GM12891 (cell line): Measurements from ENCODE around the gene DLGAP1.

Experiments
- DNase-seq: peaks from one replicate; pipeline ENCODE4 v3.0.0; 2011; ENCODE audit warnings: low spot score; ENCODE audit not compliant: insufficient read length
- FAIRE-seq: peaks from 2 replicates; lab custom pipeline; 2011; peaks lifted over from hg19 to GRCh38; lab: Jason Lieb, UNC
- PAX5 ChIP-seq: IDR thresholded peaks from 2 replicates; pipeline ENCODE4 v1.6.1; 2011; ENCODE audit warnings: low read length, moderate library complexity, mild to moderate bottlenecking; ENCODE audit not compliant: insufficient read depth, severe bottlenecking
- POLR2A ChIP-seq: IDR thresholded peaks from 2 replicates; pipeline ENCODE4 v1.6.1; 2011; ENCODE audit warnings: low read depth, low read length, control low read depth
- POLR2AphosphoS5 ChIP-seq: IDR thresholded peaks from 2 replicates; pipeline ENCODE4 v1.6.1; 2011; ENCODE audit warnings: low read depth, low read length, control low read depth
- POU2F2 ChIP-seq: IDR thresholded peaks from 2 replicates; pipeline ENCODE4 v1.6.1; 2011; ENCODE audit warnings: low read depth, mild to moderate bottlenecking, control low read depth, low read length, moderate library complexity
- SPI1 ChIP-seq: IDR thresholded peaks from 2 replicates; pipeline ENCODE4 v1.6.1; 2011; ENCODE audit warnings: low read depth, low read length, control low read depth
- TAF1 ChIP-seq: IDR thresholded peaks from 2 replicates; pipeline ENCODE4 v1.6.1; 2011; ENCODE audit warnings: low read depth, low read length, control low read depth

Gene DLGAP1

DNA sequence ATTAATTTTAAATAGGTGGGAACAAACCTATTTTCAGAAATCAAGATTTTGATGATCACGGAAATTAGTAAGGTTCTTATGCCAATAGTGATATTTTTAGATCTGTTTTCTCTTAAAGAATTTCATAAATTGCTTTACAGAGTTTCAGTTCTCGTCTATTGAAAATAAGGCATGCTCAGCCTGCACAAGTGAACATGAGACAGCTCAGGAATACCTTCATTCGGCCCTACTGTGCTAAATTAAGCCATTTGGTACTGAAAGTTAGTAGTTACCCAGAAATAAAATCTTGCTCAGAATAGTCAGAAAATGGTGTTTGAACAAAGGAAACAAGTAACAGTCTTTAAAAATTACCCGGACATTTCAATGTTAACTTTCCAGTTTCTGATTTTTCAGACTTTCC lies 60.4 kb downstream of the DLGAP1 start:
- DNase-seq (no peak), FAIRE-seq (no peak)
- no peak for TF ChIP-seq TAF1
- no peak for TF ChIP-seq POLR2A
- no peak for TF ChIP-seq POLR2AphosphoS5
- TF ChIP-seq SPI1 = no peak
- TF ChIP-seq POU2F2 = no peak
- TF ChIP-seq PAX5 = no peak

DNA sequence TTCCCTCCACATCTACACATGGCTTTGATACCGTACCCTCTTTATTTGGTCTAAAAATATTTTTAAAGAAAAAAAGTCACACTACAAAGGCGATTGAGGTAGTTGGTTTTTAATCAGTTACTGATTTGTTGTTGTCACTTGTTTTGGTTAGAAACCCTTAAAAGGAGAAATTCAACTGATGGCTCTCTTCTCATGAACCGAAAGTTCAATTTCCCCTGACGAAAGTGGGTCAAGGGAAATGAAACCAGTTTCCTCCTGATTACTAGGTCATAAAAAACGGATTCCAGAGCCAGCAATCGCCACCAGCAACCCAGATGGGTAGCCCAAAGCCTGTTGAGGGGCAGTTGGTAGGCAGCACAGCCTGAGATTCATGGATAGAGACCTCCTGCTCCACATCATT lies 63.2 kb downstream of the DLGAP1 start:
- FAIRE-seq = no peak

DNA sequence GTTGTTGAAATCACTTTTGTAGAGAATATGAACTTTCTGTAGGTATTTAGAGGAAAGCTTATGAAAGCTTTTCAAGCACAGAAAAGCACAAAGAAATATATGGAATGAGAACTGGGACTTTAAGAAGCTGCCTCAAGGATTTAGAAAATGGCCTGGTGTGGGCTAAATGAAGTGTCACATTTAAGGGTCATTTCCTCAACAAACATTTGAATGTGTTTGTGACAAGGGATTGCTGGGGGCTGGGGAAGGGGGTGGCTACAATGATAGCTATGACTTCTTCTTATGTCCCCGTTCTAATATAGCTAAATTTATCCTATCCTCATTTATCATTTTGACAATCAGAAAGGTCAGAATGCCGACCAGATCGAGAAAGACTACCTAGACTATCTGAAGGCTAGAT lies 69.2 kb downstream of the DLGAP1 start:
- DNase-seq (no peak), FAIRE-seq (no peak)
- TF ChIP-seq TAF1 (no peak), POLR2A (no peak), POLR2AphosphoS5 (no peak), PAX5 (no peak), SPI1 (no peak), POU2F2 (no peak)

More for the DNA sequence above, 63.2 kb downstream of the DLGAP1 start:
- no peak for DNase-seq
- TF ChIP-seq SPI1 (no peak), POLR2AphosphoS5 (no peak), TAF1 (no peak), PAX5 (no peak), POU2F2 (no peak), POLR2A (no peak)

DNA sequence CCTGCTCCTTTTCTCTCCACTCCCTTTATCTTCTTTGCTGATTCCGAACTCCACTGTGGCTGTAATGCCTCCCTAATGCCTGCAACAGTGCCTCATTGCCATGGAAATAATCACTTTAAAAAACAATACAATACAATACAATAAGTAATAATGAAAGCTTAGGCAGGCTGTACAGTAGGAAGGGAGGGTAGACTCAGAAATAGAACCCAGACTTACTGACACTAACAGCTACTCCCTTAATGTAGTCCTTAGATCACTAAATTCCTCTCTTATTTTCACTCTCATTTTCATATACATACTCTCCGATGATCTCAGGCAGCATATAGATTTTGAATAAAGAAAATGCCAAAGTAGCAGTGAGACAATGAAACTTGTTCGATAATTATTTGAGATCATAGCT lies 70.2 kb downstream of the DLGAP1 start:
- FAIRE-seq = no peak
- TF ChIP-seq PAX5 (no peak), TAF1 (no peak), SPI1 (no peak), POU2F2 (no peak), POLR2A (no peak), POLR2AphosphoS5 (no peak)
- no peak for DNase-seq

DNA sequence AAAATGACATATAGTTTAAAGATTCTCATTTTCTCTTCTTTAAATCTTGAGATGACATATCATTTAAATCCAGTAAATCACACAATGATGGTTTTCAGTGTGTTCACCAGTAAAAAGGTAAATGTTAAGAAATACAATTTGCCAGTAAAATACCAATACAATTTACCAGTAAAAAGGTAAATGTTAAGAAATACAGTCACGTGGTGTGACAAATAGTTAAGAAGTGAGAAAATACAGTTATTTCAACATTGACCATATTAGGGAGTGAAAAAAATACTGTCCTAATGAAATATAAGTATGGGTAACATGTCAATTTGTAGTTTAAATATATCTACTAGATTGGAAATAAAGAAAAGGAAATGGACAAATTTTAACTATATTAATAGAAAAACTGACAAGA lies 80.5 kb downstream of the DLGAP1 start:
- no peak for FAIRE-seq
- no peak for DNase-seq
- no peak for TF ChIP-seq TAF1
- no peak for TF ChIP-seq POLR2A

DNA sequence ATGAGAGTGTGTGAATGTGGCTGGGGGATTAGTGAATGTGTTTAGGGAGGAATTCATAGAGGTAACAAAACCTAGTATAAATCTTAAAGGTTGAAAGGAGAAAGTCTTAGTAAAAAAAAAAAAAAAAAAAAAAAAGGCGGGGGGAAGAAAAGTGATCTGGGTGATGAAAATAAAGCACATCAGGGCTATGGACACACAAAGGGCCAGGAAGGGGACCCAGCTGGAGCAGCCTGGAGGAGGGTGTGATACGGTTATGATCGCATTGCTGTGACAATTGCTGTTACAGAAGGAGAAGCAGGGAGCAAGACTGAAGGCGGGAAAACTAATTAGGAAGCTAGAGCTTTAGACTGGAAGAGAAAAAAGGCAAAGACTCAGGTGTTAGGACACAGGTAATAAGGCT lies 85.4 kb downstream of the DLGAP1 start:
- TF ChIP-seq POU2F2 (no peak), POLR2A (no peak), SPI1 (no peak), TAF1 (no peak), PAX5 (no peak), POLR2AphosphoS5 (no peak)
- DNase-seq (no peak), FAIRE-seq (no peak)

DNA sequence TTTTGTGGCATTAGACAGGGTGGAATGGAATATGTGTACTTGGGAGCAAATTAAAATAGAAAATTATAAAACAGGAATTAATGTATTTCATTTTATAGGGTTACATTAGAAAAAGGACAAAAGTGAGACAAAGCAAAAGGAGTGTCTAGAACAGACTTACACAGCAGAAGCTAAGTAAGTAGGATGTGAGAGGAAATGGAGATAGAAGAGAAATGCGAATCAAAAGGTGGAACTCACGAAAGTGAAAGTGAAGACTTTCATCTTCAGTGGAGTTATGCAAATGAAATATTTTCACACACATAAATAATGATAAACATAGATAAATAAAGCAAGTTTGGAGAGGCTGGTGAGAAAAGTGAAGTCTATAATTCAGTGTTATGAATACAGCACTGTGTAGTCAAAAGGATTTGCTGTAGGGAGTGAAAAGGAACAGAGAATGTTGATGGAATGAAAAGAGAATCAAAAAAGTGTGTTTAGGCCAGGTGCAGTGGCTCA lies 94.8 kb downstream of the DLGAP1 start:
- TF ChIP-seq POLR2AphosphoS5 (no peak), PAX5 (no peak)
- no peak for FAIRE-seq
- DNase-seq = no peak

DNA sequence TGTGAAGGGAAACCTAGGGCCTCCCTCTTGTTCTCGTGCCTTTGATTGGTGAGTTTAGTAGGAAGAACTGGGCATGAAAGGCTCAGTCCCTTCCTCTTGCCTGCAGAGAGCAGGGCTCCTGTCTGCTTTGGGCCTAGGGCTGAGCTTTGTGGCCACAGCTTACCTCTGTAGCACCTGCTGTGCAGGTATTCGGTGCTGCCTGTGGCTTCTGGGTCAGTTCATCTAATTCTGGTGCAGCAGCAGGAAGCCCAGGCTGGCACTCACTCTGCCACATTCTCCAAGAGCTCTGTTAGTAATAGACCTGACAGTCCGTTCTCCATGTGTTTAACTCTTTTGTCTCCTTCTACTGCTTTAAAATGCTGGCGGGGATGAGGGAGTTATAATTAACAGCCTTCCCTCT lies 96.5 kb downstream of the DLGAP1 start:
- TF ChIP-seq POLR2AphosphoS5 (no peak), SPI1 (no peak), POLR2A (no peak), TAF1 (no peak), POU2F2 (no peak), PAX5 (no peak)
- no peak for DNase-seq
- no peak for FAIRE-seq

DNA sequence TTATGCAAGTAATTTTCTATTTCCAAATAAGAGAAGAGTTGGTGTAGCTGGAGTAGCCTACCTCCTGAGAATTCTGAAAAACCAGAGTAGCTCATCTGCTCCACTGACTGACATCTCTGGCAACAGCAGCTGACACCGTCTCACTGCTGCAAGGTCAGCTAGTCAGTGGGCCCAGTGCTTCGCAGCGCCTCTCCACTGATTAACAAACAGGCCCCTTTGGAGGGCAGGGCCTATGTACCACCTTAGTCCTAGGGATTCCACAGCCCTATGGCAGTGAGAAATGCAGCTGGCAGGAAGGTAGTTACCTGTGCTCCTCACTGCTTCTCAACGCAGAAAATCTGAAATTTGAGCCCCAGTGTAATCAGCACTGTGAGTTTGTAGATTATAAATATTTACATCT lies 97.5 kb downstream of the DLGAP1 start:
- no peak for DNase-seq
- TF ChIP-seq POU2F2 (no peak), POLR2AphosphoS5 (no peak), TAF1 (no peak), SPI1 (no peak), PAX5 (no peak), POLR2A (no peak)
- no peak for FAIRE-seq

DNA sequence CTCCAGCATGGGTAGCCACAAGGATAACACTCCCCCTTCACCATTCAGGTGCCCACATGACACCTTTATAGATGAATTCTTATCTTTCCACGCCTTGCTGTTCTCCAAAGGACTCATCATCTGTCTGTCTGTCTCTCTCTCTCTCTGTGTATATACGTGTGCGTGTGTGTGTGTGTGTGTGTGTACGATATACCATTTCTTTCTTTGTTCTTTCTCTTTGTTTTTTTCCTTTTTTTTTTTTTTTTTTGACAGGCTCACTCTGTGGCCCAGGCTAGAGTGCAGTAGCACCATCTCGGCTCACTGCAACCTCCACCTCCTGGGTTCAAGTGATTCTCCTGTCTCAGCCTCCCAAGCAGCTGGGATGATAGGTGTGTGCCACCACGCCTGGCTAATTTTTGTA lies 98.2 kb downstream of the DLGAP1 start:
- no peak for FAIRE-seq
- TF ChIP-seq POLR2AphosphoS5 (no peak), PAX5 (no peak), TAF1 (no peak), SPI1 (no peak), POLR2A (no peak), POU2F2 (no peak)
- DNase-seq = no peak
